ENCODE results near the gene RGPD8.
"Not testable (repeated sequence)": the region's sequence is repeated elsewhere in the genome, so short reads cannot be mapped to it uniquely, and the experiment has no call there.

Gene RGPD8

GRCh38 chr2:112433480-112433879 is at the start of gene RGPD8:
RGPD8 (minus strand) TSS chr2:112433645; CDS start chr2:112433453, 192 bp downstream.
- DNase-seq (ENCODE audit: low read depth in 2 of 2): peak; percentile 54 to 63

GRCh38 chr2:112483042-112483473 is 49.6 kb upstream of the RGPD8 start:
- DNase-seq (ENCODE audit: low read depth in 2 of 2): no peak

GRCh38 chr2:112482309-112483041 is 49.0 kb upstream of the RGPD8 start:
- DNase-seq (ENCODE audit: low read depth in 2 of 2): no peak

- DNase-seq (ENCODE audit: low read depth in 2 of 2): no peak
These were observed 48.2 kb upstream of the RGPD8 start, which contains the start of gene TTL for GRCh38 chr2:112481528-112482233. TTL (plus strand) TSS chr2:112482156; CDS start chr2:112482345, 189 bp downstream.

GRCh38 chr2:112481050-112481527 is 47.6 kb upstream of the RGPD8 start:
- DNase-seq (ENCODE audit: low read depth in 2 of 2): peak; percentile 49

GRCh38 chr2:112480530-112481049 is 47.1 kb upstream of the RGPD8 start:
- DNase-seq (ENCODE audit: low read depth in 2 of 2): no peak

- DNase-seq (ENCODE audit: low read depth in 2 of 2): no peak
These were observed 43.0 kb upstream of the RGPD8 start for GRCh38 chr2:112476434-112476833.

- DNase-seq (ENCODE audit: low read depth in 2 of 2): no peak
These were observed 41.5 kb upstream of the RGPD8 start for GRCh38 chr2:112474844-112475486.

GRCh38 chr2:112472547-112473263 is 39.3 kb upstream of the RGPD8 start:
- DNase-seq (ENCODE audit: low read depth in 2 of 2): no peak

- no peak for DNase-seq (ENCODE audit: low read depth in 2 of 2)
These were observed 31.9 kb upstream of the RGPD8 start for GRCh38 chr2:112465382-112465781.

GRCh38 chr2:112463256-112463655 is 29.8 kb upstream of the RGPD8 start:
- DNase-seq (ENCODE audit: low read depth in 2 of 2): no peak

- DNase-seq (ENCODE audit: low read depth in 2 of 2): no peak
These were observed 28.7 kb upstream of the RGPD8 start for GRCh38 chr2:112462178-112462577.

GRCh38 chr2:112459372-112459771 is 25.9 kb upstream of the RGPD8 start:
- no peak for DNase-seq (ENCODE audit: low read depth in 2 of 2)

GRCh38 chr2:112454586-112454985 is 21.1 kb upstream of the RGPD8 start:
- DNase-seq (ENCODE audit: low read depth in 2 of 2): no peak

GRCh38 chr2:112451317-112451716 is 17.9 kb upstream of the RGPD8 start:
- DNase-seq (ENCODE audit: low read depth in 2 of 2): no peak

GRCh38 chr2:112449854-112450253 is 16.4 kb upstream of the RGPD8 start:
- DNase-seq (ENCODE audit: low read depth in 2 of 2): no peak

- not testable (repeated sequence) for DNase-seq (ENCODE audit: low read depth in 2 of 2)
These were observed 10.8 kb upstream of the RGPD8 start for GRCh38 chr2:112444256-112444655.

GRCh38 chr2:112438603-112439261 is 5.3 kb upstream of the RGPD8 start:
- DNase-seq (ENCODE audit: low read depth in 2 of 2): not testable (repeated sequence)

- not testable (repeated sequence) for DNase-seq (ENCODE audit: low read depth in 2 of 2)
These were observed 4.0 kb upstream of the RGPD8 start for GRCh38 chr2:112437405-112437831.

GRCh38 chr2:112436993-112437392 is 3.5 kb upstream of the RGPD8 start:
- DNase-seq (ENCODE audit: low read depth in 2 of 2): not testable (repeated sequence)

All from fibroblast of skin of left quadriceps (primary cell).